Right atrium auricular region (tissue), 2 donors: ENCODE results near the gene DRD3. TPM values are rescaled to one million over a fixed set of nuclear protein-coding genes. Genes with fewer than 3 reads are reported as not detected.

Source experiments
- DNase-seq: peaks from one replicate; pipeline ENCODE4 v3.0.0-alpha.2; 2019; ENCODE audit warnings: low spot score
- H3K27ac ChIP-seq, 2 donors: fragments of 200-600 bp; sonication (generic); 1 replicate in 1 of 2; 2 replicates in 1 of 2; pipeline ENCODE4 v1.5.1; 2016 to 2019
- H3K27me3 ChIP-seq, 2 donors: fragments of 200-600 bp; sonication (generic); one replicate each; pipeline versions ENCODE4 v1.5.1 to v1.6.0; 2017 to 2019
- H3K36me3 ChIP-seq: fragments of 200-600 bp; sonication (generic); one replicate; pipeline ENCODE4 v1.5.1; 2016
- H3K4me1 ChIP-seq, 2 donors: fragments of 200-600 bp; sonication (generic); one replicate each; pipeline versions ENCODE4 v1.5.1 to v1.6.0; 2017 to 2019
- H3K4me3 ChIP-seq, 2 donors: fragments of 200-600 bp; sonication (generic); 1 replicate in 1 of 2; 2 replicates in 1 of 2; pipeline ENCODE4 v1.5.1; 2017 to 2019; ENCODE audit warnings: mild to moderate bottlenecking in 1 of 2, moderate library complexity in 1 of 2
- H3K9me3 ChIP-seq, 2 donors: fragments of 200-600 bp; sonication (generic); one replicate each; pipeline ENCODE4 v1.5.1; 2019
- total RNA-seq, 2 donors: library from RNA; depleted of rRNA; stranded (reverse); fragments of >200 nt; gene quantifications; one replicate each; pipeline ENCODE4 v1.1.0, GENCODE V29; 2016
- TF ChIP-seq, protein P1 (sequence below), 2 donors: fragments of 200-600 bp; sonication (generic); IDR thresholded peaks; one replicate each; pipeline ENCODE4 v1.5.1; 2019; ENCODE audit warnings: antibody characterized with exemption in 2 of 2

Gene DRD3
- total RNA-seq, 2 donors from 2014 or later: not detected

DNA sequence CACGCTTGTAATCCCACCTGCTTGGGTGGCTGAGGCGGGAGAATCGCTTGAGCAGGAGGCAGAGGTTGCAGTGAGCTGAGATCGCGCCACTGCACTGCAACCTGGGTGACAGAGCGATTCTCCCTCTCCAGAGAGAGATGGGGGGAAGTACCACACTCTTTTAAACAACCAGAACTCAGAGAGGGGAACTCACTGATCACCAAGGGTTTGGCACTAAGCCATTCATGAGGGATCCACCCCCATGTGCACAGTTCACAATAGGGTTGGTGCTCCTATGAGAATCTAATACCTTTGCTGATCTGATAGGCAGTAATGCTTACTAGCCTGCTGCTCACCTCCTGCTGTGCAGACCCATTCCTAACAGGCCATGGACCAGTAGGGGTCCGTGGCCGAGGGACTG, 70.7 kb downstream of the DRD3 start:
- Histone ChIP-seq H3K27ac (no peak overlapping the region), H3K36me3 (no peaks in the 10 kb centered on the region), H3K27me3 (no peaks in the 10 kb centered on the region), H3K4me3 (no peak overlapping the region), H3K4me1 (no peaks in the 10 kb centered on the region), H3K9me3 (no peaks in the 10 kb centered on the region)
- DNase-seq: no peak
- TF ChIP-seq, protein P1, sequence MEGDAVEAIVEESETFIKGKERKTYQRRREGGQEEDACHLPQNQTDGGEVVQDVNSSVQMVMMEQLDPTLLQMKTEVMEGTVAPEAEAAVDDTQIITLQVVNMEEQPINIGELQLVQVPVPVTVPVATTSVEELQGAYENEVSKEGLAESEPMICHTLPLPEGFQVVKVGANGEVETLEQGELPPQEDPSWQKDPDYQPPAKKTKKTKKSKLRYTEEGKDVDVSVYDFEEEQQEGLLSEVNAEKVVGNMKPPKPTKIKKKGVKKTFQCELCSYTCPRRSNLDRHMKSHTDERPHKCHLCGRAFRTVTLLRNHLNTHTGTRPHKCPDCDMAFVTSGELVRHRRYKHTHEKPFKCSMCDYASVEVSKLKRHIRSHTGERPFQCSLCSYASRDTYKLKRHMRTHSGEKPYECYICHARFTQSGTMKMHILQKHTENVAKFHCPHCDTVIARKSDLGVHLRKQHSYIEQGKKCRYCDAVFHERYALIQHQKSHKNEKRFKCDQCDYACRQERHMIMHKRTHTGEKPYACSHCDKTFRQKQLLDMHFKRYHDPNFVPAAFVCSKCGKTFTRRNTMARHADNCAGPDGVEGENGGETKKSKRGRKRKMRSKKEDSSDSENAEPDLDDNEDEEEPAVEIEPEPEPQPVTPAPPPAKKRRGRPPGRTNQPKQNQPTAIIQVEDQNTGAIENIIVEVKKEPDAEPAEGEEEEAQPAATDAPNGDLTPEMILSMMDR (IDR thresholded peaks at IDR 0.05): no peak

DNA sequence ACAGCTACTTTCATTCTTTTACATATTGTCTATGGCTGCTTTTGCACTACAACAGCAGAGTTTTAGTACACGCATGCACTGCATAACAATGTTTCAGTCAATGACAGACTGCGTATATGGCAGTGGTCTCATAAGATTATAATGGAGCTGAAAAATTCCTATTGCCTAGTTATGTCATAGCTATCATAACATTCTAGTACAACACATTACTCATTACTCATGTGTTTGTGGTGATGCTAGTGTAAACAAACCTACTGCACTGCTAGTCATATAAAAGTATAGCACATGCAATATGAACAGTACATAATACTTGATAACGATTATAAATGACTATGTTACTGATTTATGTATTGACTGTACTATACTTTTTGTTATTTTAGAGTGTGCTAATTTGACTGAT, 74.4 kb downstream of the DRD3 start:
- TF ChIP-seq, protein P1 (IDR thresholded peaks at IDR 0.05): no peak

DNA sequence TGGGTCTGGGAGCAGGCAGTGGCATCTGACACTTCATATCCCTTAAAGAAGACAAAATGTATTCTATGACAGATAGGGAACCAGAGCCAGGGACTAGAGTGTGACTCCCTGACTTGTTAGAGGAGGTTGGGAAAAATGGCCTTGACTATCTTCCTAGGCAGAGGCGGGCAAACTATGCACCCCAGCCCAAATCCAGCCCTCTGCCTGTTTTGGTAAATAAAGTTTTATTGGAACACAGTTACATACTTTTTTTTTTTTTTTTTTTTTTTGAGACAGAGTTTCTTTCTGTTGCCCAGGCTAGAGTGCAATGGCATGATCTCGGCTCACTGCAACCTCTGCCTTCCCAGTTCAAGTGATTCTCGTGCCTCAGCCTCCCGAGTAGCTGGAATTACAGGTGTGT, 75.0 kb downstream of the DRD3 start:
- Histone ChIP-seq H3K36me3 (no peaks in the 10 kb centered on the region), H3K27ac (no peak overlapping the region), H3K9me3 (no peaks in the 10 kb centered on the region), H3K4me3 (no peak overlapping the region), H3K4me1 (no peaks in the 10 kb centered on the region), H3K27me3 (no peaks in the 10 kb centered on the region)
- DNase-seq: no peak
- TF ChIP-seq, protein P1 (IDR thresholded peaks at IDR 0.05): no peak

More for the DNA sequence above, 74.4 kb downstream of the DRD3 start:
- H3K9me3 ChIP-seq: no peaks in the 10 kb centered on the region
- DNase-seq: no peak
- no peaks in the 10 kb centered on the region for H3K27me3 ChIP-seq
- no peak overlapping the region for H3K4me3 ChIP-seq
- no peaks in the 10 kb centered on the region for H3K36me3 ChIP-seq
- no peaks in the 10 kb centered on the region for H3K4me1 ChIP-seq
- H3K27ac ChIP-seq: no peak overlapping the region

DNA sequence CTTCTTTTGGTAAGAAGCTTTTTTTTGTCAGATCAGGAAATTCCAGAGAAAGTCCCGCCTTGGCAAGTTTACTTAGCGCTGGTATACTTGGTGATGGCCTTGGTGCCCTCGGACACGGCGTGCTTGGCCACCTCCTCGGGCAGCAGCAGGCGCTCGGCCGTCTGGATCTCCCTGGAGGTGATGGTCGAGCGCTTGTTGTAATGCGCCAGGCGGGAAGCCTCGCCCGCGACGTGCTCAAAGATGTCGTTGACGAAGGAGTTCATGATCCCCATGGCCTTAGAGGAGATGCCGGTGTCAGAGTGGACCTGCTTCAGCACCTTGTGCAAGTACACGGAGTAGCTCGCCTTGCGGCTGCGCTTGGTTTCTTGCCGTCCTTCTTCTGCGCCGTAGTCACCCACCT, 75.7 kb downstream of the DRD3 start:
- no peak for DNase-seq
- no peak overlapping the region for H3K27ac ChIP-seq
- no peaks in the 10 kb centered on the region for H3K4me1 ChIP-seq
- TF ChIP-seq, protein P1 (IDR thresholded peaks at IDR 0.05): no peak
- no peaks in the 10 kb centered on the region for H3K36me3 ChIP-seq
- H3K4me3 ChIP-seq: no peak overlapping the region
- H3K9me3 ChIP-seq: no peaks in the 10 kb centered on the region
- no peaks in the 10 kb centered on the region for H3K27me3 ChIP-seq

DNA sequence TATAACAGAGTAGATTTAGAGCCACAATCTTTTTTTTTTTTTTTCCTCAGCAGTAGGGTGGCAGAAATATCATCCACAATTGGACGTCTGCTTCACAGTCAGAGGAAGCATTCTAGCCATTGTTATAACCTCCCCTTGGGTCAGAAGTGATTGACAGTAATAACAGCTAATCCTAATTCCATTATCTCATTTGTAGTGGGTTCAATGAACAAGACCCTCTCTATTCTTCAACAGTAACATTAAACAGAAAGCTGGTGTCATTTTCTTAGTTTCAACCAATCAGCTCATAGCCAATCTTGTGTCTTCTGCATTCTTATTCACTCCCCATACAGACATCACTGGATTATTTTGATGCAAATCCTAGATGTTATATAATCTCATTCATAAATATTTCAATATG, 77.8 kb downstream of the DRD3 start:
- H3K9me3 ChIP-seq: no peaks in the 10 kb centered on the region
- no peaks in the 10 kb centered on the region for H3K36me3 ChIP-seq
- DNase-seq: no peak
- H3K27ac ChIP-seq: no peak overlapping the region
- no peaks in the 10 kb centered on the region for H3K27me3 ChIP-seq
- TF ChIP-seq, protein P1 (IDR thresholded peaks at IDR 0.05): no peak
- H3K4me1 ChIP-seq: no peaks in the 10 kb centered on the region
- no peak overlapping the region for H3K4me3 ChIP-seq

DNA sequence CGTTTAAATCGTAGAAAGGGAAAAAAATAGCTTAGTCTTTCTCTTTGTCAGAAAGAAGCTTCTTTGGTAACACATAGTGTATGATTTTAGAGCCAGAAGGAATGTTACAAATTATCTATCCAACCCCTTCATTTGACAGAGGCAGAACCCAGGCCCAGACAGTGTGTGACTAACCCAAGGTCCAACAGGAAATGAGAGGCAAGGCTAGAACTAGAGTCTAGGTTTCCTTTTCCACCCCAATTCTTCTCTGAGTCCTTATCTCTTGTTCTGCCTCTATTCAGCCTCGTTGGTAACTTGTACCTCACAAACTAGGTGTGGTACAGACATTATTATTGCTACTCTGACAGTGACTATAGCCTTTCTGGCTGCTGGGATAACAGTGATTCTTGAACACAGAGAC, 83.1 kb downstream of the DRD3 start:
- Histone ChIP-seq H3K36me3 (no peaks in the 10 kb centered on the region), H3K9me3 (no peaks in the 10 kb centered on the region), H3K4me3 (no peak overlapping the region), H3K27me3 (no peaks in the 10 kb centered on the region), H3K4me1 (no peaks in the 10 kb centered on the region), H3K27ac (no peak overlapping the region)
- TF ChIP-seq, protein P1 (IDR thresholded peaks at IDR 0.05): no peak
- no peak for DNase-seq
